GM12878 (cell line): Measurements from ENCODE around the gene ATXN2. TPM values are rescaled to one million over a fixed set of nuclear protein-coding genes. Genes with fewer than 3 reads are reported as not detected.

Source experiments
- ATAC-seq: fragments of 200-7000 bp; cut with Tn5 transposase; 3 replicates; pipeline ENCODE4 v1.9.1; 2020; ENCODE audit warnings: mild to moderate bottlenecking, moderate library complexity
- BruUV-seq: library from RNA; stranded (reverse); fragments of 400-500 nt; replicated peaks from 2 replicates; lab custom pipeline; 2021; lab: Mats Ljungman, UMichigan
- CTCF ChIA-PET: fragments of 300-600 bp; sonication (Branson Sonifier 250); formaldehyde crosslinking; extraction: SDS; loops from one replicate; lab custom pipeline; 2021; ENCODE audit warnings: inconsistent platforms; lab: Yijun Ruan, JAX
- POLR2A ChIA-PET: fragments of 350-600 bp; formaldehyde crosslinking; extraction: SDS; loops from one replicate; lab custom pipeline; 2021; ENCODE audit warnings: inconsistent platforms; lab: Charles Lee
- RAD21 ChIA-PET: fragments of 300-600 bp; sonication (Branson Sonifier 250); formaldehyde crosslinking; loops from one replicate; lab custom pipeline; 2023; ENCODE audit warnings: antibody characterized with exemption; ENCODE audit not compliant: unreplicated experiment; lab: Charles Lee
- SMC1A ChIA-PET: fragments of 300-600 bp; sonication (Branson Sonifier 250); formaldehyde crosslinking; loops from one replicate; lab custom pipeline; 2023; ENCODE audit not compliant: unreplicated experiment, uncharacterized antibody; lab: Charles Lee
- DNase-seq: peaks from one replicate; pipeline ENCODE4 v3.0.0-alpha.2; 2011; ENCODE audit warnings: low read depth, low spot score
- FAIRE-seq: peaks from 3 replicates; lab custom pipeline; 2011; peaks lifted over from hg19 to GRCh38; lab: Jason Lieb, UNC
- H2AFZ ChIP-seq: 2 replicates; pipeline ENCODE4 v1.6.0; 2011; ENCODE audit warnings: low read depth, low read length, control low read depth; ENCODE audit not compliant: control insufficient read depth
- H3K27ac ChIP-seq: 2 replicates; pipeline ENCODE4 v1.5.1; 2011; ENCODE audit warnings: control low read depth; ENCODE audit not compliant: control insufficient read depth, insufficient read depth
- H3K27me3 ChIP-seq, 2 experiments: replicated peaks in 1 of 2; 2 replicates each; pipeline versions ENCODE4 v1.6.0 to v1.6.1; 2011; ENCODE audit warnings: low read length in 1 of 2; ENCODE audit not compliant: control insufficient read depth in 2 of 2, insufficient read depth in 2 of 2
- H3K36me3 ChIP-seq, 2 experiments: 2 replicates each; pipeline ENCODE4 v1.5.1; 2011; ENCODE audit warnings: low read length in 1 of 2; ENCODE audit not compliant: control insufficient read depth in 2 of 2, insufficient read depth in 2 of 2
- H3K4me1 ChIP-seq: 2 replicates; pipeline ENCODE4 v1.6.1; 2011; ENCODE audit warnings: mild to moderate bottlenecking, low read length, moderate library complexity, mixed read lengths; ENCODE audit not compliant: control insufficient read depth, insufficient read depth
- H3K4me2 ChIP-seq: 2 replicates; pipeline ENCODE4 v1.6.0; 2011; ENCODE audit warnings: control low read depth; ENCODE audit not compliant: control insufficient read depth, insufficient read depth
- H3K4me3 ChIP-seq: fragments of 200-600 bp; sonication (generic); 2 replicates; pipeline ENCODE4 v1.5.1; 2016
- H3K79me2 ChIP-seq: 2 replicates; pipeline ENCODE4 v1.6.0; 2011; ENCODE audit warnings: low read length; ENCODE audit not compliant: control insufficient read depth, insufficient read depth
- H3K9ac ChIP-seq: 2 replicates; pipeline ENCODE4 v1.8.0; 2011; ENCODE audit warnings: low read length, control low read depth, mixed read lengths; ENCODE audit not compliant: control insufficient read depth, insufficient read depth
- H3K9me3 ChIP-seq: replicated peaks from 3 replicates; pipeline ENCODE4 v1.5.1; 2011; ENCODE audit warnings: mild to moderate bottlenecking, low read length; ENCODE audit not compliant: control insufficient read depth, insufficient read depth
- H4K20me1 ChIP-seq: 2 replicates; pipeline ENCODE4 v1.6.0; 2011; ENCODE audit not compliant: control insufficient read depth, insufficient read depth
- RUNX3 ChIP-seq: IDR thresholded peaks from 2 replicates; pipeline ENCODE4 v1.6.1; 2012; ENCODE audit warnings: low read length, inconsistent platforms
- SMAD1 ChIP-seq: fragments of 450-650 bp; IDR thresholded peaks from 2 replicates; pipeline ENCODE4 v1.6.1; 2018; ENCODE audit warnings: mild to moderate bottlenecking, low read depth; ENCODE audit not compliant: partially characterized antibody
- YY1 ChIP-seq: IDR thresholded peaks from 2 replicates; pipeline ENCODE4 v1.6.1; 2011; ENCODE audit warnings: low read depth, mild to moderate bottlenecking, low read length
- ZZZ3 ChIP-seq: IDR thresholded peaks from 2 replicates; pipeline ENCODE4 v1.6.1; 2011; ENCODE audit warnings: low read depth; ENCODE audit not compliant: control insufficient read depth, insufficient read length
- WGBS: methylation state at CpG from one replicate; pipeline ENCODE4 v1.1.6; 2016; ENCODE audit warnings: low lambda C conversion rate; ENCODE audit not compliant: insufficient replicate concordance, insufficient coverage; ENCODE audit errors: missing lambda C conversion rate; 5-methylcytosine and 5-hydroxymethylcytosine counted together
- in situ Hi-C: fragments of 300-500 bp; cut with MboI; formaldehyde crosslinking; loops from 9 replicates; pipeline ENCODE4 v1.14.3; 2018; ENCODE audit warnings: mixed read lengths
- intact Hi-C: fragments of 100-400 bp; cut with micrococcal nuclease; formaldehyde crosslinking; loops from one replicate; pipeline ENCODE4 v1.14.2; 2022; ENCODE audit not compliant: unreplicated experiment
- polyA plus RNA-seq, 11 experiments: library from polyadenylated mRNA; depleted of rRNA in 4 of 11; unstranded in 6 of 11; stranded (reverse) in 5 of 11; fragments of >200 nt; fragmentation: Nextera tagmentation in 4 of 11; fragmentation: Illumina TruSeq in 1 of 11; extraction: Ambion mirVana in 4 of 11; extraction: Trizol in 1 of 11; gene quantifications; 1 replicate in 1 of 11; 2 replicates in 10 of 11; pipeline versions ENCODE4 v1.2.1 to v1.2.3, GENCODE V29; 2011 to 2016; ENCODE audit warnings: inconsistent platforms in 2 of 11, missing spikeins in 2 of 11, low read depth in 1 of 11
- total RNA-seq, 4 experiments: library from RNA; depleted of rRNA in 3 of 4; stranded (reverse); fragments of >200 nt in 3 of 4; fragmentation: Illumina TruSeq in 1 of 4; extraction: Trizol in 1 of 4; gene quantifications; 2 replicates each; pipeline versions ENCODE4 v1.2.1 to v1.2.3, GENCODE V29; 2013 to 2021
- TF ChIP-seq, protein P1 (sequence below): IDR thresholded peaks from 2 replicates; pipeline ENCODE4 v1.6.1; 2011; ENCODE audit warnings: low read depth, mild to moderate bottlenecking, low read length, moderate library complexity, borderline replicate concordance; ENCODE audit errors: extremely low read depth

ATXN2 gene
- total and polyA plus RNA-seq, 10 of the 15 experiments (the other 5 are each of a cell fraction or from before 2014, with no cell fraction given): 8.8 to 31.5 (median 19.0) TPM

DNA sequence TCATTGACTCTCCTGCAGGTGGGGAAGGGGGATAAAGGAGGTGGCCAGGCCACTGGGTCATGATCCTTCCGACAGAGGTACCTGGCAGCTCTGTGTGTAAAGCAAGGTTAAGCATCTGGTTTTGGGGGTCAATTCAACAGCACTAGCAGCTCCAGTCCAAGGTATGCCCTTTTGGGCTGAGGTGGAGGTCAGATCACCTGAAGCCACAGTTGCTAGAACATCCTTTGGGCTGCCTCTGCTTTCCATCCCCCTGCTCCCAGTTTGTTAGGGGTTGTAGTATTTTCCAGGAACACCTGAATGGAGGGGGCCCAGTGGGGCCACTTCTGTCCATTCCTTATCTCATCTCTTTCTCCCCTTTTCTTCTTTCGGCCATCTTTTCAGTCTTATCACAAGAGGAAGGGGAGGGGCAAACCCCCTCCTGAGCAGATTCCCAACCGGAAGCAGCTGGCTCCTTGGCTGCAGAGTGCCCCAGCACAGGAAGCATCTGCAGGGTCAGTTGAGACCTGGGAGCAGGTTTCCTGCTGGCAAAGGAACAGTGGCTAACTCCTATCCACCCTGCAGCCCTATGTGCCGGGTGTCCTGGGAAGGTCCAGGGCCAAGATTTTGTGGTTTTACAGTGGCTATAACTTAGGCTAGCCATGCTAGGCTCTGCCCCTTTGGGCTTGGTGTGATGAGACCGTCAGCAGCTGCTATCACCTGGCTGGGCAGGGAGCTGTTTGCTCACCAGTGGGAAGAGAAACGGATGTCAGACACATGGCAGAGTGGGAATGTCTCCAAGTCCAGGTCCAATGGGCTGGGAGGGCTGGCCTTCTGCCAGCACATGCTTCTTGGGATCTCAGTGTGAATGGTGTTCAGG lies 153.2 kb downstream of the ATXN2 start:
- no peak overlapping the region for H3K9ac ChIP-seq
- intact Hi-C loops: loop anchor here (1.0 kb wide), 1 partner anchor 16 kb away; no protein-coding TSS in a partner anchor
- POLR2A ChIA-PET: interaction anchor here (0.5 to 7.1 kb wide), 8 partner anchors 11 to 839 kb away, joined by 3 to 80 read pairs (median 36); partner anchors contain the start of gene SH2B3
- H3K79me2 ChIP-seq: peaks cover 52% of the 10 kb centered on the region
- peaks cover 2% of the 10 kb centered on the region; the same call in 1 of the 2 replicates for H4K20me1 ChIP-seq
- H3K9me3 ChIP-seq: no peaks in the 10 kb centered on the region
- no TSS peak for BruUV-seq
- peaks cover 84% of the 10 kb centered on the region for H3K4me1 ChIP-seq
- peak overlapping the region; percentile 78 for H3K4me2 ChIP-seq
- 57% methylated on average over 6 of the region's 6 CpGs for WGBS
- in situ Hi-C loops: loop anchor here (5.0 to 25.0 kb wide), 3 partner anchors 44 to 1766 kb away; partner anchors contain the start of gene TPCN1
- TF ChIP-seq RUNX3: 0 out of 2 replicates have a peak, but pooled peaks have one; percentile 4
- TF ChIP-seq, protein P1, sequence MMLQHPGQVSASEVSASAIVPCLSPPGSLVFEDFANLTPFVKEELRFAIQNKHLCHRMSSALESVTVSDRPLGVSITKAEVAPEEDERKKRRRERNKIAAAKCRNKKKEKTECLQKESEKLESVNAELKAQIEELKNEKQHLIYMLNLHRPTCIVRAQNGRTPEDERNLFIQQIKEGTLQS: no peak
- TF ChIP-seq SMAD1: no peak
- no peak for TF ChIP-seq ZZZ3
- TF ChIP-seq YY1: 0 out of 2 replicates have a peak, but pooled peaks have one; percentile 22
- peak overlapping the region; percentile 63 for H3K27ac ChIP-seq
- DNase-seq (no peak), FAIRE-seq (no peak), ATAC-seq (no peak)
- CTCF ChIA-PET: interaction anchor here (1.2 to 27.3 kb wide), 5 partner anchors 11 to 82 kb away, joined by 3 to 1117 read pairs (median 59); partner anchors contain the start of gene SH2B3
- peaks cover 31 to 54% of the 10 kb centered on the region in 2 experiments for H3K36me3 ChIP-seq
- RAD21 ChIA-PET: interaction anchor here (1.2 to 22.6 kb wide), 5 partner anchors 11 to 42 kb away, joined by 4 to 804 read pairs (median 53); partner anchors contain the start of gene SH2B3
- no peak overlapping the region for H2AFZ ChIP-seq
- H3K4me3 ChIP-seq: no peak overlapping the region; the same call in 1 of the 2 replicates
- SMC1A ChIA-PET: interaction anchor here (2.6 to 7.8 kb wide), 6 partner anchors 11 to 48 kb away, joined by 10 to 104 read pairs (median 62); partner anchors contain the start of gene SH2B3
- no peaks in the 10 kb centered on the region for H3K27me3 ChIP-seq
